ENCODE data around the gene WDR54. TPM values are rescaled to one million over a fixed set of nuclear protein-coding genes. Genes with fewer than 3 reads are reported as not detected.

WDR54 gene
- total RNA-seq, 2 experiments from 2014 or later = 103 to 119 TPM

GRCh38 chr2:74444498-74445318, 23.2 kb downstream of the WDR54 start:
- Mint-ChIP-seq H3K4me1 (peaks cover 10% of the 10 kb centered on the region), H3K4me3 (no peak overlapping the region), H3K27me3 (peaks cover 22% of the 10 kb centered on the region), H3K9me3 (ENCODE audit: low read depth) (no peaks in the 10 kb centered on the region), H3K27ac (no peak overlapping the region), H3K36me3 (ENCODE audit: low read depth) (no peaks in the 10 kb centered on the region)
- POLR2A ChIA-PET = interaction anchor here (0.6 kb wide), 1 partner anchor 14 kb away, joined by 3 read pairs; the partner anchor contains the start of gene WBP1
- ATAC-seq (no peak), DNase-seq (no peak)
- CTCF ChIA-PET = no interaction called here
- intact Hi-C loops (cut with DNase I, micrococcal nuclease) = no loop called here

DNA sequence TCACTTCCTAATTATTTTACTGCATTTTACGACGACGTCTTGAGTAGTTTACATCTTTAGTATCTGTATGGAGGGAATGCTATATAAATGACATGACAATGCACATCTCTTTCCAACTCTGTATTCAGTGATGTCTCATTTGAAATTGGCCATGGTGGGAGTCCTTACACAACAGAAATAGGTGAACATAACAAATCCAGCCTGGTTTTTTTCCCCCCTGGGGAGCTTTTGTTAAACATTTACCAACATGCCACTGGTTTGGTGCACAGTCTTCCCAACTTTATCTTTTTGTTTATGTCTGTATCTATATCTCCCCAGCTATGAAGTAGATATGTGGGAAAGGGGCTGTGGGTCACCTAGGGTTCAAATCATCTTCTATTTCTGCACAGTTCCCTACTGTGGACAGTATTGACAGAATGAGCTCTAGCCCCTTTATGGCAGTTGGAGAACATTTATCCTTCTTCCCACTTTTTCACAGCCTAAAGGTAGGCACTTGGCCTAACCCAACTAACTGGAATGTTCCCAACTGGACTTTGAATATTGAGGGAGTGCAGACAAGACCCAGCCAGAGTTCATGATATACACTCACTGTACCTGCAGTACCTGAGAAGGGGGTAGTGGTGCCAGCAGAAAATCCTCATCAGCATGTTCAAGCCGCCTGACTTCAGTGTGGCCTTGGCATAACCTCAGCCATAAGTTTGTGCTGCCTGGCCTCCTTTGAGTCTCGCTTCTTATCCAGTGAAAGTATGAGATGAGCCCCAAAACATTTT, 25.9 kb downstream of the WDR54 start:
- ChIA-PET CTCF (interaction anchor here (0.7 kb wide), 1 partner anchor 198 kb away, joined by 3 read pairs; no protein-coding TSS in a partner anchor), POLR2A (no interaction called here)
- intact Hi-C loops (cut with DNase I, micrococcal nuclease) = no loop called here
- no peaks in the 10 kb centered on the region for H3K9me3 Mint-ChIP-seq (ENCODE audit: low read depth)
- H3K27me3 Mint-ChIP-seq = peaks cover 14% of the 10 kb centered on the region
- H3K27ac Mint-ChIP-seq = no peak overlapping the region
- H3K4me1 Mint-ChIP-seq = peaks cover 1% of the 10 kb centered on the region
- no peak for ATAC-seq
- no peak for DNase-seq
- no peak overlapping the region for H3K4me3 Mint-ChIP-seq
- no peaks in the 10 kb centered on the region for H3K36me3 Mint-ChIP-seq (ENCODE audit: low read depth)

DNA sequence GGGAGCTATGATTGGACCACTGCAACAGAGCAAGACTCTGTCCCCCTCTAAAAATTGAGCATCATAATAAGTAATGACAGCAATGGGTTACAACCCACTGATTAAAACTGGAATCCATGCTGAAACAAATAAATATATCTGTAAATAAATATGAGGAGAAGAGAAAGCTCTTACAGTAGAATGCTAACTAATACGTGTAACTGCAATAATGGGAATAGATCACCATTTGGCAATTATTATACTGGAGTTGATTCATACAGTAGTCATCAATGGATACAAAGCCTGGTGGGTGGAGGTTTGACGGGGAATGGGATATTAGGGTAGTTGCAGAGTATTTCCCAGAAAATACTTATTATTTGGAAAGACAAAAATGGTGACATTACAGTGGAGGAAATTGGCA, 27.2 kb downstream of the WDR54 start:
- H3K9me3 Mint-ChIP-seq (ENCODE audit: low read depth) = no peaks in the 10 kb centered on the region
- no peak overlapping the region for H3K27ac Mint-ChIP-seq
- CTCF ChIA-PET = no interaction called here

DNA sequence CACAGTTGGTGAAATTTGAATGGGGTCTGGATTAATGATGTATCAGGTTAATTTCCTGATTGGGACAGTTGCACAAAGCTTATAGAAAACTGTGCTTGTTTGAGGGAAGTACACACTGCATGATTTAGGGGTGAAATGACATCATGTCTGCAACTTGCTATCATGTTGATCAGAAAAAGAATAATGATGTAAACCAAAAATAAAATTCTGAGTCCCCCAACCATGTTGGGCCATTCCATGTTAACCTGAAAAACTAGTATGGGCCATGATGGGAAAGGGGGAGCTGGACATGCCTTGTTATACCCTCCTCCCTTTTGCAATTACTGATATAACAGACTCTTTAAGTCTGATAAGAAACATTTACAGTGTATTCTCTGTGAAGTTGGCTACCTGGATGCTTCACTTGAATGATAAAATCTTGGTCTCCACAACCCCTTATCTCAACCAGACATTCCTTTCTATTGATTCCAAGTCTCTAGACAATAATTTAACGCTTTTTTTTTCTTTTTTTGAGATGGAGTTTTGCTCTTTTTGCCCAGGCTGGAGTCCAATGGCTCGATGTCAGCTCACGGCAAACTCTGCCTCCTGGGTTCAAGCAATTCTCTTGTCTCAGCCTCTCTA, 29.1 kb downstream of the WDR54 start:
- Mint-ChIP-seq H3K9me3 (ENCODE audit: low read depth) (no peaks in the 10 kb centered on the region), H3K27me3 (peaks cover 2% of the 10 kb centered on the region), H3K4me3 (no peak overlapping the region), H3K36me3 (ENCODE audit: low read depth) (peaks cover 6% of the 10 kb centered on the region), H3K27ac (no peak overlapping the region), H3K4me1 (peaks cover 23% of the 10 kb centered on the region)
- POLR2A ChIA-PET = no interaction called here
- DNase-seq = no peak
- CTCF ChIA-PET = interaction anchor here (0.6 kb wide), 1 partner anchor 59 kb away, joined by 3 read pairs; no protein-coding TSS in a partner anchor
- ATAC-seq = no peak
- intact Hi-C loops (cut with DNase I, micrococcal nuclease) = no loop called here

More for the DNA sequence above, 27.2 kb downstream of the WDR54 start:
- intact Hi-C loops (cut with DNase I, micrococcal nuclease) = no loop called here
- H3K4me3 Mint-ChIP-seq = no peak overlapping the region
- POLR2A ChIA-PET = interaction anchor here (0.6 kb wide), 1 partner anchor 625 kb away, joined by 3 read pairs; no protein-coding TSS in a partner anchor
- no peaks in the 10 kb centered on the region for H3K36me3 Mint-ChIP-seq (ENCODE audit: low read depth)
- H3K27me3 Mint-ChIP-seq = peaks cover 10% of the 10 kb centered on the region
- H3K4me1 Mint-ChIP-seq = peaks cover 10% of the 10 kb centered on the region
- no peak for DNase-seq
- no peak for ATAC-seq

GRCh38 chr2:74454654-74455511, 33.4 kb downstream of the WDR54 start, which contains the start of gene INO80B:
Gene INO80B, plus strand, starts transcription at chr2:74455087. Its CDS starts 30 bp downstream, at chr2:74455117.
- H3K27ac Mint-ChIP-seq = peak within 1 kb of the TSS; percentile 98
- H3K4me3 Mint-ChIP-seq = peak within 1 kb of the TSS; percentile 90
- peaks cover 43% of the 10 kb centered on the region for H3K4me1 Mint-ChIP-seq
- H3K9me3 Mint-ChIP-seq (ENCODE audit: low read depth) = no peaks in the 10 kb centered on the region
- ATAC-seq (peak; percentile 59), DNase-seq (peak; percentile 98)
- intact Hi-C loops (cut with DNase I, micrococcal nuclease) = loop anchor here (1.0 to 5.0 kb wide), 14 partner anchors 14 to 1220 kb away; partner anchors contain the start of genes AUP1 (in 2 of the 2), C2orf81 (in 2 of the 2), HTRA2 (in 2 of the 2) and PCGF1 (in 2 of the 2)
- peaks cover 23% of the 10 kb centered on the region for H3K36me3 Mint-ChIP-seq (ENCODE audit: low read depth)
- ChIA-PET POLR2A (interaction anchor here (0.6 to 1.3 kb wide), 8 partner anchors 12 to 76 kb away, joined by 3 to 16 read pairs (median 4); partner anchors contain the start of genes AUP1, CCDC142, DQX1 and TTC31), CTCF (interaction anchor here (0.6 to 6.6 kb wide), 12 partner anchors 12 to 205 kb away, joined by 3 to 62 read pairs (median 8); partner anchors contain the start of genes AUP1, CCDC142, HTRA2 and MRPL53)
- H3K27me3 Mint-ChIP-seq = no peaks in the 10 kb centered on the region

DNA sequence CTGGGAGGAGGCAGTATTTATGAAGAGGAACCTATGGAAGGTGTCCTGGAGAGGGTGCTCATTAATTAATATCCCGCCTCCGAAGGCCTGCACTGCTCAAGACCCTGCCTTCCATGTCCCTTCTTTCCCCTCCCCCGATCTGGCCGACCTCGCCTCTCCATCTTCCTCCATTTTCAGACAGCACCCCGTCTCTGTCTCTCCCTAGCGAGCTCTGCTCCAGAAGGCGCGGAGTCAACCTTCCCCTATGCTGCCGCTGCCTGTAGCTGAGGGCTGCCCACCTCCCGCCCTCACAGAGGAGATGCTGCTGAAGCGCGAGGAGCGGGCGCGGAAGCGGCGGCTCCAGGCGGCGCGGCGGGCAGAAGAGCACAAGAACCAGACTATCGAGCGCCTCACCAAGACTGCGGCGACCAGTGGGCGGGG, 35.6 kb downstream of the WDR54 start:
- H3K36me3 Mint-ChIP-seq (ENCODE audit: low read depth) = peaks cover 28% of the 10 kb centered on the region
- H3K9me3 Mint-ChIP-seq (ENCODE audit: low read depth) = no peaks in the 10 kb centered on the region
- no peaks in the 10 kb centered on the region for H3K27me3 Mint-ChIP-seq
- ChIA-PET POLR2A (interaction anchor here (0.6 to 1.9 kb wide), 3 partner anchors 12 to 25 kb away, joined by 3 to 9 read pairs (median 6); partner anchors contain the start of gene MRPL53), CTCF (interaction anchor here (1.2 to 6.6 kb wide), 5 partner anchors 11 to 61 kb away, joined by 3 to 62 read pairs (median 14); partner anchors contain the start of genes C2orf81, CCDC142, MRPL53 and TTC31)
- H3K27ac Mint-ChIP-seq = peak overlapping the region; percentile 98
- intact Hi-C loops (cut with DNase I, micrococcal nuclease) = loop anchor here (1.0 to 5.0 kb wide), 4 partner anchors 8 to 530 kb away; partner anchors contain the start of genes MOGS (in 2 of the 2) and DGUOK (in 1 of the 2)
- DNase-seq (no peak), ATAC-seq (no peak)
- peaks cover 44% of the 10 kb centered on the region for H3K4me1 Mint-ChIP-seq
- peak overlapping the region; percentile 90 for H3K4me3 Mint-ChIP-seq

- CTCF ChIA-PET = interaction anchor here (0.7 to 6.6 kb wide), 10 partner anchors 10 to 259 kb away, joined by 3 to 62 read pairs (median 4); partner anchors contain the start of genes CCDC142, MRPL53, MTHFD2 and TTC31
- Mint-ChIP-seq H3K4me1 (peaks cover 40% of the 10 kb centered on the region), H3K27ac (peak overlapping the region; percentile 99), H3K9me3 (ENCODE audit: low read depth) (no peaks in the 10 kb centered on the region), H3K36me3 (ENCODE audit: low read depth) (peaks cover 28% of the 10 kb centered on the region), H3K27me3 (no peaks in the 10 kb centered on the region), H3K4me3 (peak overlapping the region; percentile 90)
- DNase-seq = peak; percentile 91
- POLR2A ChIA-PET = interaction anchor here (1.0 to 2.3 kb wide), 9 partner anchors 9 to 279 kb away, joined by 3 to 18 read pairs (median 5); partner anchors contain the start of genes AUP1, CCDC142, DQX1 and HTRA2
- intact Hi-C loops (cut with DNase I, micrococcal nuclease) = loop anchor here (1.0 to 5.0 kb wide), 12 partner anchors 8 to 530 kb away; partner anchors contain the start of genes MOGS (in 2 of the 2), MRPL53 (in 2 of the 2), C2orf81 (in 1 of the 2) and DGUOK (in 1 of the 2)
- ATAC-seq = peak; percentile 42
Observed at GRCh38 chr2:74457549-74458131, 36.1 kb downstream of the WDR54 start.

- ChIA-PET POLR2A (interaction anchor here (0.6 to 2.3 kb wide), 14 partner anchors 9 to 473 kb away, joined by 3 to 18 read pairs (median 4); partner anchors contain the start of genes AUP1, CCDC142, DQX1 and HTRA2), CTCF (interaction anchor here (0.6 to 6.6 kb wide), 12 partner anchors 10 to 260 kb away, joined by 3 to 62 read pairs (median 4); partner anchors contain the start of genes CCDC142, MRPL53, MTHFD2 and TTC31)
- ATAC-seq (peak; percentile 88), DNase-seq (peak; percentile 99)
- intact Hi-C loops (cut with DNase I, micrococcal nuclease) = loop anchor here (1.0 to 5.0 kb wide), 10 partner anchors 14 to 531 kb away; partner anchors contain the start of genes MRPL53 (in 2 of the 2), C2orf81 (in 1 of the 2), DGUOK (in 1 of the 2) and DOK1 (in 1 of the 2)
- Mint-ChIP-seq H3K27me3 (no peaks in the 10 kb centered on the region), H3K27ac (peak within 1 kb of the TSS; percentile 99), H3K4me3 (peak within 1 kb of the TSS; percentile 90), H3K36me3 (ENCODE audit: low read depth) (peaks cover 31% of the 10 kb centered on the region), H3K4me1 (peaks cover 37% of the 10 kb centered on the region), H3K9me3 (ENCODE audit: low read depth) (no peaks in the 10 kb centered on the region)
Observed at GRCh38 chr2:74458132-74458937, 36.8 kb downstream of the WDR54 start, which contains the start of gene WBP1. Gene WBP1, plus strand, starts transcription at chr2:74458438. Its CDS starts 165 bp downstream, at chr2:74458603.

All from activated CD4-positive, alpha-beta T cell treated with anti-CD3 and anti-CD28 coated beads for 36 hours (primary cell).